GM06990 (cell line): Measurements from ENCODE around the gene FUCA2.
A peak's percentile ranks its signal among the peaks of the same experiment; 100 is the strongest.

Source experiments
- DNase-seq: peaks from one replicate; pipeline ENCODE4 v3.0.0-alpha.2; 2011; ENCODE audit not compliant: insufficient read length; ENCODE audit errors: extremely low read depth
- H3K27me3 ChIP-seq: replicated peaks from 2 replicates; pipeline ENCODE4 v1.6.0; 2011; ENCODE audit warnings: low read length; ENCODE audit not compliant: control insufficient read depth, insufficient read depth
- H3K36me3 ChIP-seq: 2 replicates; pipeline ENCODE4 v1.5.1; 2011; ENCODE audit warnings: low read length; ENCODE audit not compliant: control insufficient read depth, insufficient read depth
- H3K4me3 ChIP-seq: replicated peaks from 2 replicates; pipeline ENCODE4 v1.5.1; 2011; ENCODE audit warnings: low read depth, mild to moderate bottlenecking, control low read depth, low read length
- CTCF ChIP-seq: IDR thresholded peaks from 2 replicates; pipeline ENCODE4 v1.5.1; 2011; ENCODE audit warnings: low read length, control low read depth, mild to moderate bottlenecking, inconsistent platforms; ENCODE audit not compliant: insufficient read depth, poor library complexity, severe bottlenecking

Gene FUCA2

GRCh38 chr6:143555071-143555492, 43.6 kb upstream of the FUCA2 start:
- TF ChIP-seq CTCF, result no peak
- DNase-seq, result no peak
- Histone ChIP-seq H3K36me3 (no peaks in the 10 kb centered on the region), H3K4me3 (no peak overlapping the region), H3K27me3 (no peaks in the 10 kb centered on the region)

GRCh38 chr6:143553337-143553736, 41.8 kb upstream of the FUCA2 start:
- Histone ChIP-seq H3K4me3 (no peak overlapping the region), H3K27me3 (no peaks in the 10 kb centered on the region), H3K36me3 (no peaks in the 10 kb centered on the region)
- no peak for DNase-seq
- no peak for TF ChIP-seq CTCF

GRCh38 chr6:143549949-143550268, 38.4 kb upstream of the FUCA2 start:
- Histone ChIP-seq H3K36me3 (no peaks in the 10 kb centered on the region), H3K27me3 (no peaks in the 10 kb centered on the region), H3K4me3 (no peak overlapping the region)
- no peak for DNase-seq
- TF ChIP-seq CTCF, result no peak

- DNase-seq, result peak; percentile 52
- TF ChIP-seq CTCF, result no peak
These were observed 37.9 kb upstream of the FUCA2 start for GRCh38 chr6:143549221-143549948.

GRCh38 chr6:143546599-143546998, 35.1 kb upstream of the FUCA2 start:
- DNase-seq, result no peak
- Histone ChIP-seq H3K36me3 (no peaks in the 10 kb centered on the region), H3K4me3 (no peak overlapping the region), H3K27me3 (no peaks in the 10 kb centered on the region)
- no peak for TF ChIP-seq CTCF

More at GRCh38 chr6:143549221-143549948, 37.9 kb upstream of the FUCA2 start:
- no peaks in the 10 kb centered on the region for H3K36me3 ChIP-seq
- H3K4me3 ChIP-seq, result no peak overlapping the region
- no peaks in the 10 kb centered on the region for H3K27me3 ChIP-seq
